ENCODE results near the gene INTS3. TPM values are rescaled to one million over a fixed set of nuclear protein-coding genes. Genes with fewer than 3 reads are reported as not detected.

Gene INTS3
- total RNA-seq, 4 donors from 2014 or later, result 24.6 to 27.9 (median 26.2) TPM

DNA sequence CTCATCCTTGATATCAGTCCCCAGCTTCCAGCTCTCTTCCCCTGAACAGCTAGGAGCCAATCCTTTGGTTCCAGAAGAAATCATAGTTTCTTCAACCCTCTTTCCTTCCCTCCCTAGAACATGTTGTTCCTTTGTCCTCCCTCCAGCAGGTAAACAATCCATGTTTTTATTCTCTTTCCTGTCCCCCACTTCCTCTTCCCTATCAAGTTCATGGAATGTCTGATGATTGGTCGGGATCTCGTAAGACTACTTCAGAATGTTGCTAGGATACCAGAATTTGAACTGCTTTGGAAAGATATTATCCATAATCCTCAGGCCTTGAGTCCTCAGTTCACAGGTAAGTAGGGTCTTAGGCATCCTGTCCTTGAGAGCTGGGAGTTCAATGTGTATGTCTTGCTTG, 24.2 kb downstream of the INTS3 start:
- no peak for DNase-seq
- peaks cover 0 to 29% (median 3%) of the 10 kb centered on the region in 3 donors for H3K4me1 ChIP-seq
- intact Hi-C loops (cut with DNase I), result no loop called here
- 71 to 89% methylated on average over 2 of the region's 2 CpGs for WGBS, 2 donors
- no peak for TF ChIP-seq CTCF (IDR thresholded peaks at IDR 0.05)
- no peak for TF ChIP-seq POLR2A (IDR thresholded peaks at IDR 0.05)
- no peaks in the 10 kb centered on the region for H3K27me3 ChIP-seq
- H3K4me3 ChIP-seq, result no peak overlapping the region
- peaks cover 21 to 98% (median 37%) of the 10 kb centered on the region in 3 donors for H3K36me3 ChIP-seq
- H3K9me3 ChIP-seq, result no peaks in the 10 kb centered on the region
- peak overlapping the region in 3 of 4 donors; percentile 15 to 69 (median 63) for H3K27ac ChIP-seq

- no peak overlapping the region for H3K4me3 ChIP-seq
- WGBS, 2 donors, result 80 to 84% methylated on average over 8 of the region's 8 CpGs
- peaks cover 0 to 29% (median 3%) of the 10 kb centered on the region in 3 donors for H3K4me1 ChIP-seq
- H3K27ac ChIP-seq, result peak overlapping the region in 3 of 4 donors; percentile 15 to 69 (median 63)
- peaks cover 21 to 98% (median 39%) of the 10 kb centered on the region in 3 donors for H3K36me3 ChIP-seq
- H3K9me3 ChIP-seq, result no peaks in the 10 kb centered on the region
- no peaks in the 10 kb centered on the region for H3K27me3 ChIP-seq
- TF ChIP-seq CTCF (IDR thresholded peaks at IDR 0.05) (no peak), POLR2A (IDR thresholded peaks at IDR 0.05) (no peak)
- intact Hi-C loops (cut with DNase I), result no loop called here
- no peak for DNase-seq
Observed at GRCh38 chr1:153752571-153753195, 24.8 kb downstream of the INTS3 start.

GRCh38 chr1:153754266-153754665, 26.4 kb downstream of the INTS3 start:
- 91 to 95% methylated on average over 2 of the region's 2 CpGs for WGBS, 2 donors
- no peak overlapping the region for H3K4me3 ChIP-seq
- H3K27me3 ChIP-seq, result no peaks in the 10 kb centered on the region
- DNase-seq, result no peak
- peaks cover 0 to 25% (median 1%) of the 10 kb centered on the region in 3 donors for H3K4me1 ChIP-seq
- H3K36me3 ChIP-seq, result peaks cover 21 to 98% (median 54%) of the 10 kb centered on the region in 3 donors
- no peak for TF ChIP-seq POLR2A (IDR thresholded peaks at IDR 0.05)
- TF ChIP-seq CTCF (IDR thresholded peaks at IDR 0.05), result no peak
- no peak overlapping the region for H3K27ac ChIP-seq
- intact Hi-C loops (cut with DNase I), result no loop called here
- no peaks in the 10 kb centered on the region for H3K9me3 ChIP-seq

DNA sequence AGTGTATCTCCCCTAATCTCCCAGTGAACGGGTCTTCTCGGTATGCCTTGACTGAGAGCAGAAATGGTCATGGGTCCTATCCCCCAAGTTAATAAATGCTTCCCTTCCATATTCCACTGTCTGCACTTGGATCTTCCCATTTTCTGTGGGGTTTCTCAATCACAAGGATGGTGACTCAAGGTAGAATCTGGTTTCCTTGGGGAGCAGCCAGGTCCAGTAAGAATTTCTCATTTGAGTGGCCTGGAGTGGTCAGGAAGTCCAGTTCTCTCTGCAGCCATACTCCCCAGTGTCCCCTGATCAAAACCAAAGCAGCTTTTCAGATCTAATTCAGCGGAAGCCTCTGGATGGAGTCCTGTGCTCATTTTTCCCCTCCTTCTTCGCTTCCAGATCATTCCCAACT, 32.6 kb downstream of the INTS3 start:
- Histone ChIP-seq H3K4me3 (no peak overlapping the region), H3K9me3 (no peaks in the 10 kb centered on the region), H3K27ac (no peak overlapping the region), H3K36me3 (peaks cover 15 to 100% (median 60%) of the 10 kb centered on the region in 3 donors), H3K27me3 (no peaks in the 10 kb centered on the region), H3K4me1 (peaks cover 0 to 3% (median 0%) of the 10 kb centered on the region in 3 donors)
- intact Hi-C loops (cut with DNase I), result no loop called here
- 93% methylated on average over 4 of the region's 4 CpGs for WGBS, 2 donors
- DNase-seq, result no peak
- no peak for TF ChIP-seq POLR2A (IDR thresholded peaks at IDR 0.05)

DNA sequence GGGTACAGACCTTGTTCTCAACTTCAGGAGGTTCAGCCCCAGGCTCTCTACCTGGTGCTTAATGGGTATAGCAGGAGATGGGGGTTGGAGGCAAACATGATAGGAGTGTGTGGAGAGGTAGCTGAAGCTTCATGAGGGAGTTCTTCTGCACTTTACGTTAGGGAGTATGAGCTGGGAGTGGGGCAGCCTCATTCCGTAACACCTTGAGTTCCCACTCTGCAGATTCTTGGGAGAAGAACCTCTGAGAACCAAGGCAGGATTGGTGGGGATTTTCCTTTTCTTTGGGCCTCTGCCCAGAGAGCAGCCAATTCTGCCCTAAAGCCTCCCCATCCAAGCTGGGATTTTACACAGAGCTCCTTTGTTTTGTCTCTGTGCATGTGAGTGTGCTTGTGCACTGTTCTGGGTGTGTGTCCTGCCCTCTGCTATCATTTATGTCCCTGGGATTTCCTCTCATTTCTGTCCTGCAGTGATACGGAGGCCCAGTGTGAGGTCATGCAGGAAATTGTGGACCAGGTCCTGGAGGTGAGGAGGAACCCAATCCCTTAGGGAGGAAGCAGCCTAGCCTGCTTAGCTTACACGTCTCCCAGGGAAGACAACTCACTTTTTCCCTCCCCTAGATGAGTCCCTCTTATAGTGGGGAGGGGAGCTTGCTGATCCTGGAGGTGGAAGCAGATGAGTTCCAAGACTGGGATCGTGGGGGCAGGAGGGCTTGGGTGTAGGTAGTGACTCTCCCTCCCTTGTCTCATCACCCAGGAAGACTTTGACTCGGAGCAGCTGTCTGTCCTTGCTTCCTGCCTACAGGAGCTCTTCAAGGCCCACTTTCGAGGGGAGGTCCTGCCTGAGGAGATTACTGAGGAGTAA, 35.7 kb downstream of the INTS3 start:
- Histone ChIP-seq H3K27ac (peak overlapping the region in 3 of 4 donors; percentile 6 to 49 (median 11)), H3K36me3 (peaks cover 24 to 99% (median 46%) of the 10 kb centered on the region in 3 donors)
- intact Hi-C loops (cut with DNase I), result no loop called here

More for the DNA sequence above, 35.7 kb downstream of the INTS3 start:
- no peaks in the 10 kb centered on the region for H3K9me3 ChIP-seq
- H3K27me3 ChIP-seq, result no peaks in the 10 kb centered on the region
- no peak for TF ChIP-seq CTCF (IDR thresholded peaks at IDR 0.05)
- H3K4me1 ChIP-seq, result peaks cover 0 to 3% (median 0%) of the 10 kb centered on the region in 3 donors
- no peak overlapping the region for H3K4me3 ChIP-seq
- no peak for DNase-seq
- WGBS, 2 donors, result 60 to 84% methylated on average over 3 to 5 of the region's 7 CpGs
